ENCODE measurements around the gene C4orf17.

The C4orf17 gene

DNA sequence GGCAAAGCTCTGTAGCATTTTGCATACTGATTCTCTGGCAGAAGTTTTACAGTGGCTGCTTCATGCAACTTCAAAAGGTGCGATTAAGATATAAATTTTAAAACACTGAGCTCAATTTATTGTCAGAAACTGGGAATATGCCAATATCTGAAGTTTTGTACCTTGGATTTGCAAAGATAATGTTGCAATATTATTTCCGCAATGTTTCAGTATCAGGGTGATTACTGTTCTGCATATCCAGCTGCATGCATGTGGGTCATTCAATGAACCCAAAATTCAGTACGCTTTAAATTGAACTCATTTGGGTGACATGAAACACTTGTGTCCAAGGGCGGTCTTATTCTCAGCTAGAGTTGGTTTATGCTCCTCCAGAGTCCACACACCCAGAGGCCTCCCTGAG is 26.9 kb downstream of the C4orf17 start:
- no peak for DNase-seq

DNA sequence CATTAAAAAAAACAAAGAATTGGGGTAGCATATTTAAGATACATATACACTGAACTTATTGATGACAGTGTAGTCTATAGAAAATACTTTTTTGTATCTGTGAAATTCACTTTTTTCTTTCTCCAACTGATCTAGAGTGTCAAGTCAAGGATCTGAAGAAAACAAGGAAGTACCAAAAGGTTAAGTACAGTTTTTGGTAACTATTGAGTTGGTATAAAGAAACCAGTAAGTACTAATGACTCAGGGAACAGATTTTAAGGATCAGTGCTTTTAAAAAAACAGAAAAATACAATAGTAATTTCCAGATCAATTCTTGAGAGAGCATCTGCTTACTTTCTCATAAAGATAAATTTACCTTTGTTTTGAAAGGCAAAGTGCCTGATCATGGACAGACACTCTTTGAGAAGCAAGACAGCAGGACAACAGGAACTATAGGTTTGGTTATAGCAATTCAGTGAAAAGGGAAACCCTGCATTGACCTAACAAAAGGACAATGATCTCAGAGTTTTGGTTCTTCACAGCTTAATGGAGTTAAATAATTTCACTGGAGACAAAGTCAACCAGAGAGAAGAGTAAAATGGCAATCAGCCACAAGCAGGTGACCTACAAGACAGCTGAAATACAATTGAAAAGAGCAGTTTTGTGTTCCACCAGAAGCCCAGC is 29.6 kb downstream of the C4orf17 start:
- no peak for DNase-seq

DNA sequence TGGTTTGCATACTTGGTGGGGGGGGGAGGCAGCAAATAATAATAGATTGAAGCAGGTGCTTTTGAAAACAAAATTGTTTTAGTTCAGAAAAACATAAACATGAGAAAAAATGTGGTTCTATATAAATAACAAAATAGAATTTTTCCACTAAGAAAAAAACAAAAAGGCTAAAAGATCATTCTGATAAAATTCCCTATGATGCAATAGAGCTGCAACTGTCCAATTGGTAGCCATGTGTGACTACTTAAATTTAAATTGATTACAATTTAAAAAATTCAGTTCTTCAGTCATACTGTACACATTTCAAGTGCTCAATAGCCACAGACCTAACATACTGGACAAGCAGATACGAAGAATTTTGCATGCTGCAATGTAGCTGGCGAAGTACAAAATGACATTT is 42.1 kb downstream of the C4orf17 start:
- no peak for DNase-seq

DNA sequence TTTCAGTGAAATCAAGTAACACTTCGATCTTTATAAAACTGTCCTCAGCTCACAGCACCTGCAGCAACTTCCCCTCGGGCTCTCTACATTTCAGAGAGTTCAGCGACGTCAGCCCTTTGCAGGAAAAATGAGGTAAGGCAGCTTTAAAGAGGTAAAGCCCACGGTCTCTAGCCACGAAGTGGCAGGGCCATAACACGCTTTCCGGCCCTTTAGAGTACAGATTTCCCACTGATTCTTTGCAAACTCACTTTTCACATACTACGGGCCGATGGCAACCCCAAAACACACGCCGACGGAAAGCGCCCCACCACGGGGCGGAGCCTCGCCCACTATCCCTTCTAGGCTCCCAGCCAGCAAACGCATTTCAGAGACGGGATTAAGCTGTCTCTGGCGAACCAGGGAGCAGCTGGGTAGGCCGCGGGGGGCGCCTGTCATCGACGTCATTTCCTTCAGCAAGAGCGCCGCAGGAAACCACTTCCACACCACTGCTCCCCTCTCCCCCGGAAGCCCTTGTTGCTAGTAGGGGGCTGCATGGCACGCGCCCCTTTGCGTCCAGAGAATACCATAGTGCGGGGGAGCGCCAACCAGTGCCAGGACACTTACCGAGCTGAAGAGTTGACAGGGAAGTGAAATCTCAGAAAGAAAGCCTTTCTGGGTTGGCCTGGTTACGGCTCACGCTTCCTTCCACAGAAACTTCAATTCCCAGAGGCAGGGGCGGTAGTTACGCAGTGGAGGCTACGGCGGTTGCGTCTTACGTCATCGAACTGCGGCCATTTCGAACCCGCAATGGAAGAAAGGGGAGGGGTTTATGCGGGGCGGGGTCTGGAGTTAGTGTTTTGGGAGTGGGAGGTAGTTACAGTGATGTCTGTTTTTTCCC is 52.7 kb downstream of the C4orf17 start, which contains the start of gene TRMT10A:
TRMT10A (minus strand) TSS at position 730 of the 877 bp plus-strand sequence. CDS start 4,701 bp downstream, outside the sequence.
- peak; percentile 99 for DNase-seq

DNA sequence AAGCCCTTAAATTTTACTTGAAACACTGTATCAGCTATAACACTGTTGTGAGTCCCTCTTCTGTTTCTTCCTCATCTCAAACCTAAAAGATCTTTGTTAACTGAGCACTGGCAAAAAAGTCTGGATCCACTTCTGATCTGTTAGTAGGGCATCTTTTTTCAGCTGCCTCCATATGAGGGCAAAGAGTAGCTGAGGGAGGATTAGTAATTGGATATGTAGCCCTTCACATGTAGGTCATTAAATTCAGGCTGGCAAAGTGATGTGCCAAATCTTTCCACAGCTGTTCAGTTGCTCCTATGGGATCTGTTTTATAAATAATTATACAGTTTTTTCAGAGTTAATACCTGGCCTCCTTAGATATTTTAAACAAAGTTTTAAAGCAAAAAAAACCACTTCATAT is 54.1 kb downstream of the C4orf17 start:
- DNase-seq = no peak

DNA sequence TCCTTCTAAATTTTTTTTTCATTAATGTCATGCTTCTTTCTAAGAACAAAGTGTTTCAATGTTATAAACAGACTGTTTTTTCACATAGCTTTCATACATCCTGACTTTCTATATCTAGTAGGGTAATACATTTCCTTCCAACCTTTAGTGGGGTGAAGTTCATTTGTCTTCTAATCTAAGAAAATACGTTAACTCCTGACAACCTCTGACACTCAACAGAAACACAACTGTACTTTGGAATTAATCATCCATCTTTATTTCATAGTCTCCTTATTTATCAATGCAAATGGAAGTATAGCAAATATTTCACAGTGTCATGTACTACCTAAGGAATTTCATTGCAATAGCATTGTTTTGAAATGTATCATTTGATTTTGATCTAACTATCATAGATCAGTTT is 61.1 kb downstream of the C4orf17 start:
- DNase-seq = no peak

DNA sequence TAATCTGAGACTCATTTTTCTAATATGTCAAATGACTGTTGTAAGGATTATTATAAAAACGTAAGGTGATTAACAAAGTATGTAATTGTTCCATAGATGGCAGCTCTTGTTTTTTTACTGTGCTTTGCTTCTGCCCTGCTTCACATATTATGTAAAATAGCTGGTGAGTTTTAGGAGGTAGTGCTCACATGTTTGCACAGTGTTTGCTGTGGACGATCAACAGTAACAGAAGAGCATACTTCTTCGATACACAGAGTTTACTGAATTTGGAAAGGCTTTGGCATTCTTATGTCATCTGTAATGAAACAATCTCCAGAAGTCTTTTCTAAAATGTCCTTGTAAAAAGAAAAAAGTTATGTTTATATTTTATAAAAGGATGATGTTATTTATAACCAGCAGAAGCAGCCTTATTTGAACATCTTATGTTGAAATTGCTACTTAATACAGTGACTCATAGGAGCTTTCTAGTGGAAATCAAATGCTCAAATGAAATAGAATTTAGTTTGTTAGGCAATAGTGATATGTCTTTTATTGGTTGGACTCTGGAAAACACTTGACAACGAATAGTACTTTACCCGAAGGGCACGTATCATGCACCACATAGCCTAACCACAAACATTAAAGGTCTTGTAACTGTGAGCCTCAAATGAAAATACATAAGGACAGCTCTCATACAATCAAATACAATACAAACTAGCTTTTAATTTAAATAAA is 61.9 kb downstream of the C4orf17 start:
- no peak for DNase-seq

DNA sequence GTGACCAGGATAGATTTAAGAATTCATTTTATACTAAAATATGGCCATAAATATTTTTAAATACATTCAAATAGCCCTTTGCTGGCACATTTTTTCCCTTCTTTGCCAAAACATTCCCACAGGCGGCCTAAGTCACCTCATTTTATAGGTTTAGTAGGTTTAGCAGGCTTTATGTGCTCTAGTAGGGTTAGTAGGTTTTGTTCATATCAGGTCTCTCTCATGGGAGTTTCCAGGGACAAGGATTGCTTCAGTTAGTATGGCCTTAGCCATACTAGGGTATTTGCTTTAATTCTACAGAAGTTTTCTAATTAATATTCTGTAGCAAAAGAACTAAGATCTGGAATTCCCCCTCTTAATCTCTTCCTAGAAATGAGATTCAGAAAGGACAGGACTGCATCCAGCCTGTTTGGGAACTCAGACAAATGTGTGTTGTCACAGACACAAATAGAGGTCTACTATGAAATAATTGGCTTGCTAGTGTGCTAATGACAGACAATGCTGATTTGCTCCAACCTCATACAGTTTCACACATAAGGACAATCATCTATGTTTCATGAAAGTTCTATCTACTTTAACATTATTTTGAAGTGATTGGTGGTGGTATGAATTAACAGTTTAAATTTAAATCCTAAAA is 63.0 kb downstream of the C4orf17 start:
- DNase-seq = no peak

DNA sequence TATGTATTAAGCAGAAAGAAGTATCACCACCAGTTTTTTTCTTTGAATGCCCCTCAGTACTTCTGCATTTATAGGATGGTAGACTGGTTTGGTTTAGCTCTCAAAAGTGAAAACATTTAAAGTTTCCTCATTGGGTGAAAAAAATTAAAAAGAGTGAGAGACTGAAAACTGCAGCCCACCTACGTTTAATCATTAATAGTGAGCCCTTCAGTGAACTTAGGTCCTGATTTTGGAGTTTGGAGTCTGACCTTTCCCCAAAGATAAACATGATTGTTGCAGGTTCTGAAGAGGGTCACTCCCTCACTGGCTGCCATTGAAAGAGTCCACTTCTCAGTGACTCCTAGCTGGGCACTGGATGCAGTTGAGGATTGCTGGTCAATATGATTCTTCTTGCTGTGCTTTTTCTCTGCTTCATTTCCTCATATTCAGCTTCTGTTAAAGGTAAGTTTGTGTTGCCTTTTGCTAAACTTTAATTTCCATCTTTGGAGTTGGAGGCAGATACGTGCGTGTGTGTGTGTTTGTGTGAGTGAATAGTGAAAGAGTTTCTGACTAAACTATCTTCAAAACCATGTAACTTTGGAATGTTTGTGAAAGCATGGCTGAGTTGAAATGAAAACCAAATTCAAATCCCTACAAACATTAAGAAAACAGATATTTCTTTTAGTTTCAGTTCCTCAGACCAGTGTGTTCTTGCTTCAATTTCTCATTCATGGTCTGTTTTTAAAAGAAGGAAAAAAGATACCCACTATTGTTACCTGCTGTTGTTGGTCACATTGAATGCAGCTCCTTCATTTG is 63.9 kb downstream of the C4orf17 start, which contains the start of gene MTTP:
MTTP (plus strand) TSS at position 295 of the 795 bp plus-strand sequence; CDS start at position 381, 86 bp downstream.
- DNase-seq = no peak

DNA sequence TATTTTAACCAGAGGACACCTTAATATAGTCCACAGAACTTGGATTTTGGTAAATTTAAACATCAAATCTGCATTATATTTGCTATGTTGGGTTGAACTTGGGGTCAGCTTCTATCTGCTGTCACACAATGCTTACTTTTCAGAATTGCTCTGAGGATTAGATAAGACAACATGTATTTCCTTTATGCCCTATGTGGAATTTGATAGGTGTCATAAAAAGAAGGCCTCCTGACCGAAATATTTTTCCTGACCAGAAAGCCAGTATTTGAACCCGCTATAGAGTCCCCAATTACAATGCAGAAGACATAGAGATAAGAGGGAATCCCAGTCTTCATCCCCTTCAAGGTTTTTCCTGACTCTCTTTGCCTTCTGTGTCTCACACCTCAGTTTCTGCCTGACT is 67.9 kb downstream of the C4orf17 start:
- DNase-seq = no peak

DNA sequence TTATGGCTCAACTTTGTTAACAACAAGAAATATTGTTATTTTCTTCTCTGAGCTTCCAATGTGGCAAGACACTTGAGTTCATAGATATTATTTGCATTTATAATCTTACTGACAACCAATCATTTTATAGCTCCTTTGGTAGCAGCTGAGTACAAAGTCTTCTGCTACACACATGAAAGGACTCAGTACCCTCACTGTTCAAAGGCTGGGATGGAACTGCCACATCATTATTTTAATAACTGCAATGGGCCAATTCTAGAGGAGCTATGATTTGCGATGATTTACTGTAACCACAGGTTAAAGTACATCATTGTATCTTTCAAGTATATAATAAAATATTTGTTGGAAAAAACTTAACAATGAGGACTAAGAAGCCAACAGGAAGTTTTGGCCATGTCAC is 74.7 kb downstream of the C4orf17 start:
- no peak for DNase-seq

DNA sequence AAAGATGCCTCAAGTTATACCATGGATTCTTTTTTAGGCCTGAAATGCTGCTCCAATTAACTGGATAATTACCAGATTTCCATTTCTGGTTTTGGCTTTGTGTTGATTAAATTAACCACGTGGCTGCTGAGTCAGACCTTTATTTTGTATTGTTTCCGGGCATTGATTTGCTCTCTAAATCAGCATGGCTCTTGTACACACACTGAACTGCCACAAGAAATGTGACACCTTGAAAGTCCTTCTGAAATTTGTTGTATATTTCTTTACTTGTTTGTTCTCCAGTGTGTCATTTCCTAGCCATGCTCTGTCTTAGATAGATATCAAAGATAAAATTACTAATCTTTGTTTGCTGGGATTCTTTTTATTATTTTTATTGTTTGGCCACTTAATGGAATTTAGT is 75.5 kb downstream of the C4orf17 start:
- DNase-seq = no peak

DNA sequence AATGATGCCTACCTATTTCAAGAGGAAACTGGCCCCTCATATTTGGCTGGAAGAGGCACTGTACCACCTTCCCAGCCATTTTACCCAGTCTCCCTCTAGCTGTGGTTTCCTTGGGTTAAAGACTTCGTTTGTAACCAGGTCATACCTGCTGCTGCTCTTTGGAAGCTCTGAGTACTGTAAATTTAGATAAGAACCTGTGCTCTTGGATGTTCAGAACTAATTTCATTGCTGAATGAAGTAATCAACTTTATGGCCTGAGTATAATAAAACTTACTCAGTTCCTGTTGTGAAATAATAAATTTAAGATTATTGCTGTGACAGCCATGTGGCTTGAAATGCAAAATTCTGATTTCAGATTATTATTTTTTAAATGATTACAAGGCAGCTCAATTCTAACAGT is 76.0 kb downstream of the C4orf17 start:
- DNase-seq = no peak

DNA sequence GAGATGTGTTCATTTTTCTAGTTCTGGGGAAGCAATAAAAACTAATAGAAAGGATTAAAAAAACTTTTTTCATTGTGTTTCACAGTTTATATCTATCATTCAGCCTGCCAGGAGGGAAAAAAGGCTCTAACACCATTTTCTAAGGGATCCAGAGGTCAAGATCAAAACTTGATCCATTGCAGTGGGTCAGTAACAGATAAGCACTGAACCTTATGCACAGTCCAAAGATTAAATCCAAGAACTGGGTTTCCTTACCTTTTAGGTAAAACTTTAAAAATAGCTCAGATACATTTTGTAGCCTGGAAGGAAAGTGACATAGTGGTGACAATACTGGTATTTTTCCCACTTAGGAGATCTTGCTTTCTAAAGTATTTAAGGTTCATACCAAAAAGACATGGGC is 76.5 kb downstream of the C4orf17 start:
- DNase-seq = no peak

DNA sequence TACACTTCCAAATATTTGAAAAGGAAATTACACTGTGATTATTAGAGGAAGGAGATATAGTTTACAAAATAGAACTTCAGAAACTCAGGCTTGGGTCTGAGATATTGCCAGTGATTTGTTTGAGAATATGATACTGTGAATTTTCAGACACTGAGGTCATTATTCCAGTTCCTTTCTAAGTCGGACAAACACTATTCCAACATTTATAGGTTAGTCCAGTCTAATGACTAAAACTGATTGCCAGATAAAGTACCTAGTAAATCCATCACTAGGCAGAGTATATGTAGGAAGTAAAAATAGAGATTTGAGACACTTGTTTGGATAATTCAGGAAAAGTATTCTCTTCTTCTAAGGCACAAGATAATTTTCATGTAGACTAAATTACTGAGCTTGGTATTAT is 77.0 kb downstream of the C4orf17 start:
- no peak for DNase-seq

DNA sequence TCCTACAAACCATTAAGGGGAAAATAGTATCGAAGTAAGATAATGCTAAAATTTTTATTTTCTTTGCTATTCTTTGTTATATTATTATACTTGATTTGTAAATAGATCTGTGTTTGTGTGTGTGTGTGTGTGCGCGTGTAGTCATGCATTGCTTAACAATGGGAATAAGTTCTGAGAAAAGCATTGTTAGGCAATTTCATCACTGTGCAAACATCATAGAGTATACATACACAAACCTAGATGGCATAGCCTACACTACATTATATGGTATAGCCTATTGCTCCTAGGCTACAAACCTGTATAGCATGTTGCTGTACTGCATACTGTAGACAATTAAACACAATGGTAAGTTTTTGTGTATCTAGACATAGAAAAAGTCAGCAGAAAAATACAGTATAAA is 80.9 kb downstream of the C4orf17 start:
- no peak for DNase-seq
